Hypothalamus (tissue), 51 donors: ENCODE results near the gene TRPM2.

Source experiments
- DNase-seq, 51 donors: peaks; one replicate each; lab custom pipeline; 2025; lab: John Stamatoyannopoulos, UW

TRPM2 gene

DNA sequence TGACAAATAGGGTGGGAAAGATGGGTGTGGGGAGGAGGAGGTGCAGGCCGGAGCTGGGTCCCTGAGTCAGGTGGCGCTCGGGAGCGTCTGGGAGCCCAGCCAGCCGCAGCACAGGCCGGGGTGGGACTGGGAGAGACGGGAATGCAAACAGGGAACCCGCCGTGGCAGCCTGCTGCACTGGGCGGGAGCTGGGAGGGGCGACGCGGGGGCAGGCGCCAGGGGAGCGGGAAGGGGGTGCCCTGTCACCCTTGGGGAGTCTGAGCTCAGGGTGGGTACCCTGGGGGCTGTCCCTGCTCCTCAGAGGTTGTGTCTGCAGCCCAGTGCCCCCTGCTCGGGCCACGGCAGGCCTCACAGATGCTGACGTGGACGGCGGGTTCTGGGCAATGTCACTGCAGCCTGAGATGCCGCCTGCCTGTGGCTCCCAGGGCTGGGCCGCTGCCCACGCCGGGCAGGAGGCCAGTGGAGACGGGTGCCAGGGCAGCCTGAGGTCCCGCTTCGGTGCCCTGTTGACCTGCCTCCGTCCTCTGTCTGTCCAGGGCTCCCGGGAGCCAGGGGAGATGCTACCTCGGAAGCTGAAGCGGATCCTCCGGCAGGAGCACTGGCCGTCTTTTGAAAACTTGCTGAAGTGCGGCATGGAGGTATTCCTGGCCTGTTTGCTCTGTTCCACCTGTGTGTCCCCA is 85.2 kb downstream of the TRPM2 start:
- peak in 1 of 51 donors; percentile 6 for DNase-seq

DNA sequence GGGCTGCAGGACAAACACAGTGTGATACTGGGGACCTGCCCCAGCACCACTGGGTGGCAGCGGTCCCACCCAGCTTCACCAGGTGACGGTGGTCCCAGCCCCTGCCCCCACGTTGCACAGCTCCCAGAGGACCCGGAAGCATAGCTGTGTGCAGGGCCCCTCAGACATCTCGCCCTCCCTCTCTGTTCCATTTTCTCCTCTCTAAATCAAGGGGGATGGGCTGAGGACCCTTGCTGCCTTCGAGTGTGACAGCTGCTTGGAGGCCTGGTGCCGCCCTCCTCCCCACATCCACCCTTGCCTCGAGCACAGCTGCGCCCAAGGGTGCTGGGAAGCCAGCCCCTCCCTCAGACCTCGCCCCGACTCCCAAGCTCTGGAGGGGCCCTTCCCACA is 85.8 kb downstream of the TRPM2 start:
- no peak for DNase-seq

DNA sequence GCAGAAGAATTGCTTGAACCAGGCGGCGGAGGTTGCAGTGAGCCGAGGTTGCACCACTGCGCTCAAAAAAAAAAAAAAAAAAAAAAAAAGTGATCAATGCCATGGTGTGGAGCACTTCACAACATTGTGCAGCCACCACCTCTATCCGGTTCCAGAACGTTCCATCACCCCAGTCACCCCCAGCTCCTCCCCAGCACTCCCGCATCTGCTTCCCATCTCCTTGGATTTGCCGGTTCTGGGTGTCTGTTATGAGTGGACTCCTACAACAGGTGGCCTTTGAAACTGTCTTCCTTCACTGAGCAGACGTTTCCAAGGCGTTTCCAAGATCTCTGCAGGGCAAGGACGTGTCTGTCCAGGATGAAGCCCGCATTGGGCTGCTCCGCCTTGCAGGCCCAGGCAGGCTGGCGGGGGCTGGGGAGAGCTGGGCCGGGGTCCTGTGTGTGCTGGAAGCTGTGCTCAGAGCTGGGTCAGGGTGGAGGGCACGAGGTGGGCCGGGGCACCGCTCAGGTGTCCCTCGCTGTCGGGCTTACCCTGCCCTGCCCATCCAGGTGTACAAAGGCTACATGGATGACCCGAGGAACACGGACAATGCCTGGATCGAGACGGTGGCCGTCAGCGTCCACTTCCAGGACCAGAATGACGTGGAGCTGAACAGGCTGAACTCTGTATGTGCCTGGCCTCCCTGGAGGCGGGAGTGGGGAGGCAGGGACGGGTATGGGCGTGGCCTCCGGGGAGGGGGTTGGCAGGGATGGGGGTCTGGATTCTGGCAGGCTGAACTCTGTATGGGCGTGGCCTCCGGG is 87.0 kb downstream of the TRPM2 start:
- no peak for DNase-seq

DNA sequence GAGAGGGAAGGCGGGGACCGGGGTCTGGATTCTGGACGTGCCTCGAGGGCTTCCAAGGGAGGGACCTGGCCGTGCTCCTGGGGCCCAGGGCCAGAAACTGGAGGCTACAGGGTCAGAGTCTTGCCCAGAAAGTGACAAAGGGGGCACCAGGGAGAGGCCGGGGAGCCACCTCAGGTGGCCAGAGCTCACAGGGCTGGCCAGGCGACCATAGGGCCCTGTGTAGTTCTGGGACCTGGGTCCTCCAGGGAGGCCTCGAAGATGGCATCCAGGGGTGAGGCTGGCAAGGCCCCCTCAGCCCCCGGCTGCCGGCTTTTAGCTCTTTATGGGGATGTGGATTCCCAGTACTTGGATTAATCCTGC is 87.6 kb downstream of the TRPM2 start:
- no peak for DNase-seq

DNA sequence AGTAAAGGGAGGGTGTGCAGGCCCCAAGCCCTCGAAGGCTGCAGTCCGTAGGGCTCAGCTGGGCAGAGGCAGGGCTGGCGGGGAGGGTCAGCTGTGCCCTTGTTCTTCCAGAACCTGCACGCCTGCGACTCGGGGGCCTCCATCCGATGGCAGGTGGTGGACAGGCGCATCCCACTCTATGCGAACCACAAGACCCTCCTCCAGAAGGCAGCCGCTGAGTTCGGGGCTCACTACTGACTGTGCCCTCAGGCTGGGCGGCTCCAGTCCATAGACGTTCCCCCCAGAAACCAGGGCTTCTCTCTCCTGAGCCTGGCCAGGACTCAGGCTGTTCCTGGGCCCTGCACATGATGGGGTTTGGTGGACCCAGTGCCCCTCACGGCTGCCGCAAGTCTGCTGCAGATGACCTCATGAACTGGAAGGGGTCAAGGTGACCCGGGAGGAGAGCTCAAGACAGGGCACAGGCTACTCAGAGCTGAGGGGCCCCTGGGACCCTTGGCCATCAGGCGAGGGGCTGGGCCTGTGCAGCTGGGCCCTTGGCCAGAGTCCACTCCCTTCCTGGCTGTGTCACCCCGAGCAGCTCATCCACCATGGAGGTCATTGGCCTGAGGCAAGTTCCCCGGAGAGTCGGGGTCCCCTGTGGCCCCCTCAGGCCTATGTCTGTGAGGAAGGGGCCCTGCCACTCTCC is 88.3 kb downstream of the TRPM2 start:
- no peak for DNase-seq

DNA sequence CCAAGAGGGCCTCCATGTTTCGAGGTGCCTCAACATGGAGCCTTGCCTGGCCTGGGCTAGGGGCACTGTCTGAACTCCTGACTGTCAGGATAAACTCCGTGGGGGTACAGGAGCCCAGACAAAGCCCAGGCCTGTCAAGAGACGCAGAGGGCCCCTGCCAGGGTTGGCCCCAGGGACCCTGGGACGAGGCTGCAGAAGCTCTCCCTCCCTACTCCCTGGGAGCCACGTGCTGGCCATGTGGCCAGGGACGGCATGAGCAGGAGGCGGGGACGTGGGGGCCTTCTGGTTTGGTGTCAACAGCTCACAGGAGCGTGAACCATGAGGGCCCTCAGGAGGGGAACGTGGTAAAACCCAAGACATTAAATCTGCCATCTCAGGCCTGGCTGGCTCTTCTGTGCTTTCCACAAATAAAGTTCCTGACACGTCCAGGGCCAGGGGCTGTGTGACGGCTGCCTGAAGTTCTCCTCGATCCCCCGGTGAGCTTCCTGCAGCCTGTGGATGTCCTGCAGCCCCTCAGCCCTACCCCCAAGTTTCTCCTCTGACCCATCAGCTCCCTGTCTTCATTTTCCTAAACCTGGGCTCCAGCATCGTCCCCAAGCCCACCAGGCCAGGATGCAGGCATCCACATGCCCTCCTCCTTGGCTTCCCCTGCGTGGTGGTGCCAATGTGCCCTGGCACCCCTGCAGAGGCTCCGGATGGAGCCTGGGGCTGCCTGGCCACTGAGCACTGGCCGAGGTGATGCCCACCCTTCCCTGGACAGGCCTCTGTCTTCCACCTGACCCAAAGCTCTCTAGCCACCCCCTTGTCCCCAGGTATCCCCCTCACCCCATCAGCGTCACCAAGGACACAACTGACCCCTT is 89.1 kb downstream of the TRPM2 start:
- DNase-seq = no peak

DNA sequence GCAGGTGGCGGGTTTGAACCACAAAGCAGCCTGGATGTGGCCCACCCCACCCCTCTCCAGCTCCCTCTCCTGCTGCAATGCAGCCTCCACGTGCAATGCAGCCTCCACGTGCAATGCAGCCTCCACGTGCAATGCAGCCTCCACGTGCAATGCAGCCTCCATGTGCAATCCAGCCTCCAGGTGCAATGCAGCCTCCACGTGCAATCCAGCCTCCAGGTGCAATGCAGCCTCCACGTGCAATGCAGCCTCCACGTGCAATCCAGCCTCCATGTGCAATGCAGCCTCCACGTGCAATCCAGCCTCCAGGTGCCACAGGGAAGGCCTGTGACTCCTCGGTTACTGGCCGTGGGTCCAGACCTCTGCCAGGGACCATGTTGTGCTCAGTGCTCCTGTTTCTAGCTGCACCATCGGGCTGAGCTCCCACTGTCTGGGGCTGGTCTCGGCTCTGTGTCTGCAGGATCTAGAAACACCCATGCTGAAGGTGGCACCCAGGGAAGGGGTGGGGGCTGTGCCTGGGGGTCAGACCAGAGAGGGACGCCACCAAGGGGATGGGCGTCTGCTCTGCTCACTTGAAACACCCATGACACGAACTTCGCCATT is 90.0 kb downstream of the TRPM2 start:
- DNase-seq = no peak

DNA sequence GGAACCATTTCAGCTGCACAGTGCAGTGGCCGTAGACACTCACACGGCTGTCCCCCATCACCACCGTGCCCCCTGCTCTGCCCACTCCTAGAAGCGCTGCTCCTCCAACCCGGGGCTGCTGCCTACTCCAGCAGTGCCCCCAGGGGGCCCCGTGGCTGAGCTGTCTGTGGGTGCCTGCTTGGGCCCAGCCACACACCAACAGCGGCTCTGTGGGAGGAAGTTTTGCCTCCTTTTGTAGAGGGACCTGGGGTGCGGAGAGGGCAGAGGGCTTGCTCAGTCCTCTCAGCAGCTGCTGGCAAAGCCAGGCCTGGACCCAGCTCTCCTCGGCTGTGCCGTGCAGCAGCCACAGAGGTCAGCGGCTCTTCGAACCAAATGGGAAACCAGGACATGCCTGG is 90.5 kb downstream of the TRPM2 start:
- no peak for DNase-seq

DNA sequence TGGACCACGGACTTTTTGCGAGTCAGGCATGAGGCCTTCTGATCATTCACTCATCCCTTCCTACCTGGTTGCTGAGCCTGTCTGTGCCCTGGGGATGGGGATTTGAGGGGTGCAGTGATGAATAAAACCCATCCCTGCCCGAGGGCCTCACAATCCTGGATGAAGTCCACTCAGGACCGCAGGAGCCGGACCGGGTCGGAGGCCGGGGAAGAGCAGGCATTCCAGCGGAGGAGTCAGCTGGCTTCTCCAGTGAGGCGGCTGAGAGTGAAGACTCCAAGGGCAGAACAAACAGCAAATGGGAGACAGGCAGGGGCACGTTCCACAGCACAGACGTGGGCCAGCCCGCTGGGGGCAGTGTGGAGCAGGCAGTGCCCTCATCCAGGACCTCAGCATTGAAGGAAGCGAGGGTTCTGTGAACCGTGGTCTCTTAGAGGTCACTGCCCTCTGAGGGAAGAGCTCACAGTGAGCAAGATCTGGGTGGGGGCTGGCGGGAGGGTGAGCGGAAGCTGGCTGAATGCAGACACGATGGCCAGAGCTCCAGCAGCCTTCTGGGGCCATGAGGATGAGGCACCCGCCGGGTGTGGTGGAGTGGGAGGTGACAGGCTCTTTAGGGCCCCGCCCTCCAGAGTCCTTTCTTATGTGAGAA is 91.0 kb downstream of the TRPM2 start:
- no peak for DNase-seq

DNA sequence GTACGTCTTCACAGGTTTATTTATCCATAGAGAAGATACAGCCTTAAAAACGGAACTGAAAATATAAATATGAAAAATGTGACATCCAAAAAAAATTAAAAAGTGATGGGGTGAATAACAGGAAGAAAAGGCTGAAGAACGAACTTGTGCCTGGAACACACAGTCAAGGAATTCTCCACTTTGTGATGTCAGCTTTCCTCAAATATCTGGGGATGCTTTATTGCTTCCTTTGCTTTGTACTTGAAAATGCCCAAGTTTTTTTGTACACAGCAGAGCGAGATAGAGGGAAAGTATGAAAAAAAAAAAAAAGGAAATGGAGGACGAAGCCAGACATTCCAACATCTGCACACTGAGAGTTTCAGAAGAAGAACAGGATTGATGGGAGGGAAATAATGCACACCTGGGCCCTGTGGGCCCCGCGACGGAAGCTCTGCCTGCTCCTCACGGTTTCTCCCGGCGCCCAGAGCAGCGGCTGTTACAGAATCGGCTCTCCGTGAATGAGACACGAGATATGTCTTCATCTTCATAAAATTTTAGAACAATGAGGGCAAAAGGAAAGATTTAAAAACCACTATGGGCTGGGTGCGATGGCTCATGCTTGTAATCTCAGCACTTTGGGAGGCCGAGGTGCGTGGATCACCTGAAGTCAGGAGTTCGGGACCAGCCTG is 91.9 kb downstream of the TRPM2 start:
- DNase-seq = no peak

DNA sequence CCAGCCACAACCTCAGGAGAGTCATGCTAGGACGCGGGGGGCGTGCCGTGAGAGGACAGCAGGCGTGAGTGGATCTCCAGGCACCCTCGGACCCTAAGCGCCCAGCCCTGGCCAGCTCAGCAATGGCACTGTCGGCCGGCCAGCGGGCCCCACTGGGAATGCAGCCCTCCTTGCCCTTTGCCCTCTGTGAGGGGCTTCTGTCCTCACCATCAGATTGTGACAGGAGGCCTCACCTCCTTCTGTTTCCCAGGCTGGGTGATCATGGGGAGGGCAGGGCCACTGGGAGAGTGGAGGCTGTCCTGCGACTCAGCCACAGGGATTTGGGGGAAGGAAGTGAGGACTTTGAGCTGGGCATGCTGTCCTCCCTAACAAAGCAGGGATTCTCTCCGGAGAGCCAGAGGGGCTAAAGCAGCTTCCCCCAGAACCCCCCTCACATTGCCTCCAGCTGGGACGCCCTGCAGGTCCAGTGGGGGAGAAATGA is 95.3 kb downstream of the TRPM2 start:
- no peak for DNase-seq

DNA sequence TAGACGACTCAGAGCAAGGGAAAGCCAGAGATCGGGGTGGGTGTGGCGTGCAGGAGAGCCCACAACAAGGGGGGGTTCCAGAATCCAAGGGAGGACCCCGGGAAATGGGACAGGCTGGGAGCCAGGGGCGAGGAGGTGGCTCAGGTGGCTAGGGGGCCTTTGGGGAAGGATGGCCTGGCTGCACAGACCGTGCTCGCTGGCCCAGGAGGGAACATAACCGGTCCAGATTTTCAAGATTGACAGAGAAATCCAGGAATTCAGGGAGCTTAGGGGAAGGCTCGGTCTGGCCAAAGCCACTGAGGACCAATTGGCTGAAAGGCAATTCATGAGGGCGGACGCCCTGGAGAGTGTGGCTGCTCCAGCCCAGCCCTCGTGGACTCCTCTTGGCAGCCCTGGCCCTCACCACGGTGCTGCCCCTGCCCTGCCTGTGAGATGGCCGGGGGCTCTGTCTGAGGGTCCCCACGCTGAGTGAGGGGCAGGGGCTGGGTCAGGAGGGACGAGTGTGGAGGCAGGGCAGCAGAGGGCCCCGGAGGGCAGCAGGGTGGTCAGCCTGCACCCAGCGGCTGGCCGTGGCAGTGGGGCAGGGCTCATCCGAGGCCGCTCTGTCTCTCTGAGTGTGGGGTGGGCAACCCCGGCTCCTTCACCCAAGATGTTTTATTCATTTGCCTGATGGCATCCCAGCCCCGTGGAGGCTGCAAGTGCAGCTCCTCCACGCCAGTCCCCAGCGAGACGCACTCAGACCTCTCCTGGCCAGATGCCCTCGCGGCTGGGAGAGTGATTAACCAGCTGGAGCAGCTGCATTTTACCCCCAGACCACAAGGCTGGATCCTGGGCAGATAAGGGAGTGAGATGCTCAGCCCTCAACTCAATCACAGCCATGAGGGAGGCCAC is 96.3 kb downstream of the TRPM2 start:
- no peak for DNase-seq

DNA sequence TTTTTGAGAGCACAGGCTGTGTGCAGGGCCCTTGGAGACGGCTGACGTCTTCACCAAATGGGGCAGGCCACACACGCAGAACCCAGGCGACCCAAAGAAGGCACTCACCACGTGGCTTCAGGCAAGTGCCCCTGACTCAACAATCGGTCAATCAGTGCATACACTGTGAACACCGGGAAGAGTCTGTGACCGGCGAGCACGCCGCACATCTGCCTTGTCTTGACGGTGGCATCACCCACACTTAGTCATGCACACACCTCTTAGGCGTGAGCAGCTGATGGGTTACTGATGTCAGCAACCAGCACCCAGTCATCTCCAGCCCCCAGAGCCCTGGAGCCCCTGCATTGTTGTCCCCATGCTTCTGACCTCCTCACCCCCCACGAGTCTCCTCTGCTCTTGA is 97.0 kb downstream of the TRPM2 start:
- DNase-seq = no peak

DNA sequence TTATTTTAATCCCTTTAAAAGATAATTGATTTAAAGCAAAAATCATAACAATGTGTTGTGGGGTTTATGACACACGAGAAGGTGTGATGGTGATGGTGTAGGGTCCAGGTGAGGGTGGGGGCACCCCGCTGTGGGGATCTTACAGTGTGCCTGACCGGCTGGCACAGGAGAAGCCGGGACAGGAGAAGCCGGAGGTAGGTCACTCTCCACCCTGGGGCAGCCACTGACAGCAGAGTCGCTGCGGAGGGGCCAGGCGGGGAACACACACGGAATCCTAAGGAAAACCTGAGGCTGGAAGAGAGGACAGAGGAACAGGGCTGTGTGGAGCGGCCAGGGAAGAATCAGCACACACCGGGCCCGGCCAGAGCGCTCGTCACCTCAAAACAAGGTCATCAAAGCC is 97.6 kb downstream of the TRPM2 start:
- DNase-seq = no peak

DNA sequence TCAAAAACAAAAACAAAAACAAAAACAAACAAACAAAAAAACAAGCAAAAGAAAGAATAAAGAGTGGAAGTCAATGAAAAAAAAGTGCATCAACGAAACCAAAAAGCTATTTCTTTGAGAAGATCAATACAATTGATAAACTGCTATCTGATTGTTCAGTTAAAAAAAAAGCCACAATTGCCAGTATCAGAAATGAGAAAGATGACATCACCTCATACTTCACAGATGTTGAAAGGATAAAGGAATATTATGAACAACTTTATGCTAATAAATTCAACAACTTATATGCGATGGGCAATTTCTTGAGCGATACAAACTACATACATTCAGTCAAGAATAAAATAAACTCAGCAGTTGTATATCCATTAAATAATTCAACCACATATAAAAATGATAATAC is 99.7 kb downstream of the TRPM2 start:
- DNase-seq = no peak

DNA sequence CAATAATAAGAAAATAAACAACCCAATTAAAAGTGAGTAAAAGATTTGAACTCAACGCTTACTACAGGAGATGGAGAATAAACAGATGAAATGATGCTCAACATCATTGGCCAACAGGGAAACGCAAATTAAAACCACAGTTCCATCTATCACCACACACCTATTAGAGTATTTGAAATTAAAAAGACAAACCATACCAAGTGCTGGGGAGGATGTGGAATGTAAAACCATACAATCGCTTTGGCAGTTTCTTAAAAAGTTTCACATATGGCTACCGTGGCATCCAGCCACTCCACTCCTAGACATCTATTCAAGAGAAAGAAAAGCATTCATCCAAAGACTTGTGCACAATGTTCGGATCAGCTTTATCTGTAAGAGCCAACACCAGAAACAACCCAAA is 100.6 kb downstream of the TRPM2 start:
- DNase-seq = no peak

DNA sequence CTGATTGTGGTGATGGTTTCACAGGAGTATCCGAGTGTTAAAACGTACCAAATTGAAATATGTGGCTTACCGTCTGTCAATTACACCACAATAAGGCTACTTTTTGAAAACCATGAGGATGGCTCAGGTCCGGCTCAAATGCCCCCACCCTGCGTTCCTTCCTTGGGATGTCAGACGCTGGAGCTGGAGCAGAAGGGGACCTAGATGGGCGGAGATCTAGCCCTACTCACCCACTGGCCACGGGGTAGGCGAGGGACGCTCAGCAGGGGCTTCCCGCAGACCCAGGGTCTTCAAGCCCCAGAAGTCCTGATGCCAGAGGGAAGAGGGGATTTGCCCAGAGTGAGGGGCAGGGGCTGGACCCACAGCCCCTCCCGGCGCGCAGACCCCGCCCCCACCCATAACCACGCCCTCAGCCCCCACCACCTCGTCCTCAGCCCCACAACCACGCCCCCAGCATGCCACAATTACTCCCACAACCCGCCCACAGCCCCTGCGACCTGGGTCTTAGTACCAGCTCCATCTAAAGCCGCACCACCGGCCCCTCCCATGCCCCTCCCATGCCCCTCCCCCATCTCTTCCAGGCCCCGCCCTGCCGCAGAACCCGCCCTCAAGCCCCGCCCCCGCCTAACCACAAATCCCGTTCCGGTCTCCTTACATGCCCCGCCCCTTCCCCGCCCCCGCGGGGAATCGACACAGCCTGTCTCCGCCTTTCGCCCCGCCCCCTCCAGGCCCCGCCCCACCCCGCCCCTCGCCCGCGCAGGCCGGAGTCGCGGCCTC is 101.5 kb downstream of the TRPM2 start, which contains the start of gene LRRC3:
Gene LRRC3 (plus strand): TSS at position 764 of the 777 bp plus-strand sequence. CDS start 1,135 bp downstream, outside the sequence.
- DNase-seq = peak in 15 of 51 donors; percentile 17 to 46 (median 28)
